HCT116 (cell line): ENCODE results near the gene SLC18A2.

Experiments used
- JUND ChIP-seq: IDR thresholded peaks from 2 replicates; pipeline ENCODE4 v1.6.1; 2012
- MAX ChIP-seq: IDR thresholded peaks from 2 replicates; pipeline ENCODE4 v1.6.1; 2012
- POLR2A ChIP-seq: IDR thresholded peaks from 2 replicates; pipeline ENCODE4 v1.7.0; 2011; ENCODE audit warnings: borderline replicate concordance; ENCODE audit not compliant: insufficient read depth, insufficient read length; ENCODE audit errors: extremely low read depth
- RAD21 ChIP-seq: IDR thresholded peaks from 2 replicates; pipeline ENCODE4 v1.6.1; 2012; ENCODE audit warnings: low read depth, mild to moderate bottlenecking
- SIN3A ChIP-seq: IDR thresholded peaks from 2 replicates; pipeline ENCODE4 v1.6.1; 2012; ENCODE audit warnings: low read depth
- TCF7L2 ChIP-seq: IDR thresholded peaks from 2 replicates; pipeline ENCODE4 v1.7.0; 2011; ENCODE audit warnings: borderline replicate concordance, inconsistent platforms; ENCODE audit not compliant: insufficient read depth, insufficient read length; ENCODE audit errors: extremely low read depth
- YY1 ChIP-seq: IDR thresholded peaks from 2 replicates; pipeline ENCODE4 v1.6.1; 2011; ENCODE audit warnings: low read length, low read depth, moderate library complexity, mild to moderate bottlenecking; ENCODE audit not compliant: insufficient replicate concordance; ENCODE audit errors: extremely low read depth
- TF ChIP-seq, protein P1 (sequence below), 3 experiments: fragments of 200-600 bp in 1 of 3; sonication (generic) in 1 of 3; IDR thresholded peaks in 2 of 3; conservative IDR thresholded peaks in 1 of 3; 2 replicates each; pipeline ENCODE4 v1.5.1; 2012 to 2017; ENCODE audit warnings: low read depth in 2 of 3, low read length in 2 of 3, antibody characterized with exemption in 1 of 3, borderline replicate concordance in 1 of 3, control low read depth in 1 of 3, mild to moderate bottlenecking in 1 of 3, mixed read lengths in 1 of 3, mixed run types in 1 of 3, moderate library complexity in 1 of 3; ENCODE audit not compliant: insufficient read depth in 1 of 3

GRCh38 chr10:117294735-117295134 is 53.8 kb downstream of the SLC18A2 start:
- TF ChIP-seq, protein P1, sequence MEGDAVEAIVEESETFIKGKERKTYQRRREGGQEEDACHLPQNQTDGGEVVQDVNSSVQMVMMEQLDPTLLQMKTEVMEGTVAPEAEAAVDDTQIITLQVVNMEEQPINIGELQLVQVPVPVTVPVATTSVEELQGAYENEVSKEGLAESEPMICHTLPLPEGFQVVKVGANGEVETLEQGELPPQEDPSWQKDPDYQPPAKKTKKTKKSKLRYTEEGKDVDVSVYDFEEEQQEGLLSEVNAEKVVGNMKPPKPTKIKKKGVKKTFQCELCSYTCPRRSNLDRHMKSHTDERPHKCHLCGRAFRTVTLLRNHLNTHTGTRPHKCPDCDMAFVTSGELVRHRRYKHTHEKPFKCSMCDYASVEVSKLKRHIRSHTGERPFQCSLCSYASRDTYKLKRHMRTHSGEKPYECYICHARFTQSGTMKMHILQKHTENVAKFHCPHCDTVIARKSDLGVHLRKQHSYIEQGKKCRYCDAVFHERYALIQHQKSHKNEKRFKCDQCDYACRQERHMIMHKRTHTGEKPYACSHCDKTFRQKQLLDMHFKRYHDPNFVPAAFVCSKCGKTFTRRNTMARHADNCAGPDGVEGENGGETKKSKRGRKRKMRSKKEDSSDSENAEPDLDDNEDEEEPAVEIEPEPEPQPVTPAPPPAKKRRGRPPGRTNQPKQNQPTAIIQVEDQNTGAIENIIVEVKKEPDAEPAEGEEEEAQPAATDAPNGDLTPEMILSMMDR (IDR thresholded peaks at IDR 0.05 in 2 of 3, conservative IDR thresholded peaks at IDR 0.05 in 1 of 3; ENCODE audit: borderline replicate concordance in 1 of 3, insufficient read depth in 1 of 3, low read depth in 2 of 3, low read length in 2 of 3) = no peak
- TF ChIP-seq MAX = no peak
- TF ChIP-seq TCF7L2 = no peak
- no peak for TF ChIP-seq POLR2A
- no peak for TF ChIP-seq SIN3A
- TF ChIP-seq YY1 = no peak
- no peak for TF ChIP-seq JUND
- no peak for TF ChIP-seq RAD21
